Left ventricle myocardium superior (tissue), 1 donor: ENCODE measurements around the gene AOAH. TPM values are rescaled to one million over a fixed set of nuclear protein-coding genes. Genes with fewer than 3 reads are reported as not detected.
"Not testable (repeated sequence)": the region's sequence is repeated elsewhere in the genome, so short reads cannot be mapped to it uniquely, and the experiment has no call there.

Experiments used
- ATAC-seq: fragments of 200-7000 bp; cut with Tn5 transposase; one replicate; pipeline ENCODE4 v1.9.1; 2020; ENCODE audit warnings: mild to moderate bottlenecking, moderate library complexity
- DNase-seq: peaks from one replicate; pipeline ENCODE4 v3.0.0-alpha.2; 2020
- intact Hi-C: fragments of 100-400 bp; cut with micrococcal nuclease; formaldehyde crosslinking; loops from one replicate; pipeline ENCODE4 v1.11.0; 2022
- total RNA-seq: library from RNA; stranded (reverse); fragmentation: NEBNext Ultra II Directional; extraction: Animal tissue kit (Norgen Biotek cat#: 25700); gene quantifications from one replicate; pipeline ENCODE4 v1.2.1, GENCODE V29; 2021
- donor health status: DM: no; HTN: yes; CAD: no; lungs with severe emphysema.

AOAH gene
- total RNA-seq, 1 donor from 2014 or later = 2.4 TPM

GRCh38 chr7:36742911-36743775 lies 18.8 kb upstream of the AOAH start:
- ATAC-seq (peak; percentile 73), DNase-seq (peak; percentile 46)
- intact Hi-C loops = no loop called here

GRCh38 chr7:36741866-36742265 lies 17.6 kb upstream of the AOAH start:
- intact Hi-C loops = no loop called here
- DNase-seq (no peak), ATAC-seq (no peak)

DNA sequence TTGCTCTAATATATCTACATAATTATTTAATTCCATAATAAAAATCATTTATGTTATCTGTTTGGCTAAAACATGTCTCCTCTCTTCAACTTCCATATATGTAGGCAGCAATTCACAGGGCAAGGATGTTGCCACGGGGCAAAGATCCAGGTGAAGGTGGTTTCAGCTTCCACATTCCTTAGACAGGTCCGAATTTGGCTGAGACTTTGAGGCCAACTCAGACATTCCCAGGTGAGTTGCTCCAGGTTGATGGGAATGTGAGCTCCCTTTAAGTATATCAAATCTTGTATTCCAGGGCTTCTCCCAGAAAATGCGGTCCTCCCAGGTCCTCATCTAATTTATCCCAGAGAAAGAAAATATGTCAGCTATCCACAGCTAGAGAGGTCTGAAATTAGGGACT lies 15.1 kb upstream of the AOAH start:
- intact Hi-C loops = no loop called here
- DNase-seq (no peak), ATAC-seq (no peak)

DNA sequence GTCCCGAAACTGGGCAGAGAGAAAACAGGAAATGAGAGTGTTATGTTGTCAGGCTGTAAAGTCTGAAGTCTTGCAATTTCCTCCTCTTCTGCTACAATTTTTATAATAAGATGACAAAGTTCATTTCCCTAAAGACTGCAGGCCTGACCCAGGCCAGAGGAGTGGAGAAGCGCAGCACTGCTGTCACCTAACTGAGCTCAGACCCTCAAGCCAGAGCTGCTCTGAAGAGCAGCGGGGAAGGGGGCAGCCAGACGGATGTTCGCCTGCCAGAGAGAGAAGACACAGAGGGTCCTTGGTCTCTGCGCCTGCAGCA lies 12.6 kb upstream of the AOAH start:
- DNase-seq = no peak

GRCh38 chr7:36736090-36736898 lies 12.0 kb upstream of the AOAH start:
- intact Hi-C loops = no loop called here
- DNase-seq (no peak), ATAC-seq (no peak)

More for the DNA sequence above, 12.6 kb upstream of the AOAH start:
- intact Hi-C loops = no loop called here
- ATAC-seq = peak; percentile 51

DNA sequence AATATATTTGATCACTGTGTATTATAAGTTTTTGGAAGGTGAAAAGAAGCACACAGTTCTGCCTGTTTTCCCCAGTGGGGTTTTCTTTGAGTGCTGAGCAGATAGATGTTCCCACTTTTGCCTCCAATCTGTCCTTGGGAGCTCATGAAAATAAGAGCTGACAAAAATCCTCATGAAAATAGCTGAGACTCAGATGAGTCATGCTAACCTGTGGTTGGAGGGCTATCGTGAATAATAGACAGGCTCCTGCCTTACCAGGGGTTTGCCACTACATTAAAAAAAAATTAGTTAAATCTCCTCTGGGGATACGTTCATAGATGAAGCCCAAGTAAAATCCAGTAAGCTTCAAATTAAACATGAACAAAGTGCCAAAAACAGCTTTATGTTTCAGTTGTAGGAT lies 10.9 kb upstream of the AOAH start:
- intact Hi-C loops = no loop called here
- DNase-seq (no peak), ATAC-seq (no peak)

DNA sequence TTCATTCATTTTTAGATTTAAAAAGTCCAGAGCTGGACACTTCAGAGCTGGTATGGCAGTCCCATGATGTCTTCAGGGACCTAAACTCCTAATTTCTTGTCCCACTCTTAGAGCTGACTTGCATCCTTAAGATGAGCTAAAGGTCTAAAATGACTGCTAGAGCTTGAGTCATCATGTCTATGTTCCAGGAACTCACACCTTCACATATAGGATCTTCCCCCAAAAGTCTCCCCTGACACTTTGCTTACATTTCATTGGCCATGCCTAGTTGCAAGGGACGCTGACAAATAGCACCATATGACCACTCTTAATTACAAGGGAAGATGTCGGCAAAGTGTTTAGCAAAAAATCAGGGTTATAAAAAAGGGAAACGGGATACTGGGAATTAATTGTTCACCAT lies 10.4 kb upstream of the AOAH start:
- intact Hi-C loops = no loop called here
- ATAC-seq (no peak), DNase-seq (no peak)

DNA sequence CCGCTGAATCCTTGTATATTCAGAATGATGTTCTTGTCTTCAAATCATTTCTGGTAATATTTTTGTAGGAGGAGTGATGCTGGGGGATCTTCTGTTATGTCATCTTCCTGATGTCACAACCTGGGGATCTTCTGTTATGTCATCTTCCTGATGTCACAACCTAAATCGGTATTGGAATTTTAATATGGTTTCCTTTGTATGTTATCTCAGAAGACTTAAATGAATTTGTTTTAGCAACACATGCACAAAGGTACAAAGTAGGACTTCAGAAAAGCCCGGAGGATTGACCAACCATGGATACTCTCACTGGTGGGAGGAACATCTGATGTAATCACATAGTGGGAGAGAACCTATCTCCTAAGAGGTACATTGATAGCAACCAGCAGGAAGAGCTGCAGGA lies 9.1 kb upstream of the AOAH start:
- no peak for DNase-seq
- intact Hi-C loops = no loop called here
- no peak for ATAC-seq

DNA sequence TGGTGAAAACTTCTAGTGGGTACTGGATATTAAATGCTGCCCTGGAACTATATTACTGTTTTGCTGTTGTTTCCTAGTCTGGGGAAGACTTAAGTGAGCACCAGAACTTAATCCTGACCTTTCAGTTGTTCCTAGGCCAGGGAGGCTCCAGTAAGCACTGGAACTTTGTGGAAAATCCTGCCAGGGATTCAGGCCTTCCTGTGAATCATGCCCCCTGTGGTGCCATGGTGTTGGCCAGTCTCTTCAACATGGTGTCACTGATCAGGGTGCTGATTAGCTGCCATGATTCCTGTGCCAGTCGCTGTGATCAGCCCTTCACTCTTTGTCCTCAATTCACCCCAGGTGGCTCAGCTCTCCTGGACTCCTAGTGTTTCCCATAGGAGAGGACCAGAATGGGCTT lies 8.5 kb upstream of the AOAH start:
- intact Hi-C loops = no loop called here
- DNase-seq = no peak
- ATAC-seq = no peak

DNA sequence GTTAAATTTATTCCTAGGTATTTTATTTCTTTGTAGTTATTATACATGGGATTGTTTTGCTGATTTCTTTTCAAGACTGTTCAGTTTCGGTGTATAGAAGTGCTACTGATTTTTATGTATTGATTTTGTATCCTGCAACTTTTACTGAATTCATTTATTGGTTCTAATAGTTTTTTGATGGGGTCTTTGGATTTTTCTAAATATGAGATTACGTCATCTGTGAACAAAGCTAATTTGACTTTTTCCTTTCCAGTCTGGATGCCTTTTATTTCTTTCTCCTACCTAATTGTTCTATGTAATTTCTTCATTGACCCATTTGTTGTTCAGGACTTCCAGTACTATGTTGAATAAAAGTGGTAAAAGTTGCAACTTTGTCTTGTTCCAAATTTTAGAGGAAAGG lies 5.8 kb upstream of the AOAH start:
- DNase-seq (no peak), ATAC-seq (no peak)
- intact Hi-C loops = no loop called here

GRCh38 chr7:36728143-36728542 lies 3.8 kb upstream of the AOAH start:
- intact Hi-C loops = no loop called here
- no peak for DNase-seq
- no peak for ATAC-seq

GRCh38 chr7:36726806-36727503 lies 2.7 kb upstream of the AOAH start:
- ATAC-seq (no peak), DNase-seq (no peak)
- intact Hi-C loops = no loop called here

DNA sequence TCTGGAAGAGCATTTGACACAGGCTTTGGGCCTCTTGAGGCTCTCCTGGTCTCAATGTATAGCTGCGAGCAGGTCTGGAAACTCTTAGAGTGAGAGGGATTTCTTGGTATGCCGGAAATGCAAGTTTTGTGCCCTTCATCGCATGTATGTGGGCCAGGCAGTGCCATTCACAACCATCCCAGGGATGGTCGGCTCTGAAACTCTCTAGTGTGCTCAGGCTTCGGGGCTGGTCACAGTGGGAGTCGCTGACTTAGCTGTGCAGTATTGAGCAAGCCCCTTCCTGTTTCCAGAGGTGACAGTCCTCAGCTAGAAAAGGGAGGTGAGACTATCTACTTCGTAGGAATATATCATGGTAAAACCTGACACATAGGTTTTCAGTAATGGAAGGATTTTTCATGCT lies 2.0 kb upstream of the AOAH start:
- DNase-seq (no peak), ATAC-seq (peak; percentile 47)
- intact Hi-C loops = no loop called here

DNA sequence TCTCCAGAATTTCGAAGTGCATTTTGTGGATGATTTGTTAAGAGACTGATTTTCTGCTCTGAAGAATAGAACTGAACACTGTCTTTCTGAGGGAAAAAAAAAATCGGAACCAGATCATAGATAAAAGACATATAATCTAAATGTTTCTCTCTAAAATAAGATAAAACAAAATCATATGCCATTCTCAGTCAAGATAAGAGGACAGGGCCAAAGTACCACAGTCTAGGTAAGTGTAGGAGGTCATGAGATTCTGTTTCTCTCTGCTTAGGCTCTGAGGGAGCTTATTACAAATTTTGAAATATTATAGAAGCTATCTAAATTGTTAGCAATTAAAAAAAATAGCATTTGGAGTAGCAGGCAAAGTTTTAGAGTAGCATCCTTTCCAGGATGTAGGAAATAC lies 702 bp upstream of the AOAH start:
- intact Hi-C loops = no loop called here
- no peak for ATAC-seq
- DNase-seq = no peak

- no peak for DNase-seq
- ATAC-seq = no peak
- intact Hi-C loops = no loop called here
These were observed 1.0 kb downstream of the AOAH start for GRCh38 chr7:36723291-36723690.

- ATAC-seq (no peak), DNase-seq (no peak)
- intact Hi-C loops = no loop called here
These were observed 5.1 kb downstream of the AOAH start for GRCh38 chr7:36719083-36719632.

DNA sequence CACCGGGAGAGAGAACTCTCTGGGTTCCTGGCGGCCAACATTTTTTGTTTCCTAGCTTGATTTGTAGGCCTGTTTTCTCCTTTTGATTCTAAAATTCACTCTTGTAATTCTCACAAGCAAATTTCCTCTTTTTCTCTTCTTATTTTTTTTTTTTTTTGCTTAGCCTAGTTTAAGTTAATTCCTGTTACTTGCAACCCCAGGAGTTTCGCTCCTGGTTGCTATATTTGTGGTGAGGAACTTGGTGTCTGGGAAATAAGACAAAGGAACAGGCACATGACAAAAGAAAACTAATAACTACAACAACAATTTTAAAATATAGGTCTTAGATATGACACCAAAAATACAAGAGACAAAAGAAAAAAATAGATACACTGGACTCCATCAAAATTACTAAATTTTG lies 6.7 kb downstream of the AOAH start:
- ATAC-seq (no peak), DNase-seq (no peak)
- intact Hi-C loops = no loop called here

- DNase-seq, intact Hi-C loops, ATAC-seq: not testable (repeated sequence)
These were observed 7.5 kb downstream of the AOAH start for GRCh38 chr7:36716802-36717201.

- ATAC-seq (no peak), DNase-seq (no peak)
- intact Hi-C loops = no loop called here
These were observed 12.3 kb downstream of the AOAH start for GRCh38 chr7:36712015-36712414.

- ATAC-seq = no peak
- intact Hi-C loops = no loop called here
- DNase-seq = no peak
These were observed 13.0 kb downstream of the AOAH start for GRCh38 chr7:36711256-36711655.
